ENCODE measurements around the gene RPSA.
"Not testable (repeated sequence)": the region's sequence is repeated elsewhere in the genome, so short reads cannot be mapped to it uniquely, and the experiment has no call there.

The RPSA gene

GRCh38 chr3:39406368-39407258, at the start of gene RPSA:
Gene RPSA (plus strand): TSS chr3:39406720. CDS start chr3:39407654, 934 bp downstream.
- peak; percentile 95 for DNase-seq

GRCh38 chr3:39358333-39358732, 48.2 kb upstream of the RPSA start:
- DNase-seq: no peak

- DNase-seq: peak; percentile 12 to 23
These were observed 45.1 kb upstream of the RPSA start for GRCh38 chr3:39361252-39361927.

GRCh38 chr3:39362192-39362591, 44.3 kb upstream of the RPSA start:
- DNase-seq: no peak

- DNase-seq: no peak
These were observed 43.7 kb upstream of the RPSA start for GRCh38 chr3:39362812-39363211.

GRCh38 chr3:39370450-39370849, 36.1 kb upstream of the RPSA start:
- not testable (repeated sequence) for DNase-seq

GRCh38 chr3:39372833-39373232, 33.7 kb upstream of the RPSA start:
- DNase-seq: no peak

- no peak for DNase-seq
These were observed 29.4 kb upstream of the RPSA start for GRCh38 chr3:39376959-39377634.

- peak; percentile 54 to 60 for DNase-seq
These were observed 28.4 kb upstream of the RPSA start for GRCh38 chr3:39378088-39378487.

GRCh38 chr3:39378957-39379777, 27.4 kb upstream of the RPSA start:
- DNase-seq: no peak

- no peak for DNase-seq
These were observed 26.8 kb upstream of the RPSA start for GRCh38 chr3:39379778-39380155.

- DNase-seq: no peak
These were observed 25.1 kb upstream of the RPSA start for GRCh38 chr3:39381432-39381831.

GRCh38 chr3:39383045-39383880, 23.3 kb upstream of the RPSA start, which contains the start of gene SLC25A38:
Gene SLC25A38 (plus strand): TSS chr3:39383370. CDS start chr3:39383725, 355 bp downstream.
- peak; percentile 70 to 73 for DNase-seq

- DNase-seq: peak; percentile 91 to 92
These were observed 22.4 kb upstream of the RPSA start for GRCh38 chr3:39383881-39384664.

- no peak for DNase-seq
These were observed 21.9 kb upstream of the RPSA start for GRCh38 chr3:39384665-39385000.

- no peak for DNase-seq
These were observed 20.9 kb upstream of the RPSA start for GRCh38 chr3:39385456-39386090.

- no peak for DNase-seq
These were observed 20.2 kb upstream of the RPSA start for GRCh38 chr3:39386318-39386717.

- no peak for DNase-seq
These were observed 19.0 kb upstream of the RPSA start for GRCh38 chr3:39387411-39387975.

- no peak for DNase-seq
These were observed 18.4 kb upstream of the RPSA start for GRCh38 chr3:39388153-39388552.

- DNase-seq: no peak
These were observed 17.7 kb upstream of the RPSA start for GRCh38 chr3:39388741-39389248.

All from activated CD4-positive, alpha-beta T cell treated with anti-CD3 and anti-CD28 coated beads, Interleukin-2, amount 50 U/mL, for 4 hours (primary cell).